PC-3 (cell line): ENCODE results near the gene CALR. TPM values are rescaled to one million over a fixed set of nuclear protein-coding genes. Genes with fewer than 3 reads are reported as not detected.
"Not testable (repeated sequence)": the region's sequence is repeated elsewhere in the genome, so short reads cannot be mapped to it uniquely, and the experiment has no call there.

Experiments used
- ATAC-seq: fragments of 200-7000 bp; cut with Tn5 transposase; 2 replicates; pipeline ENCODE4 v1.9.1; 2020; ENCODE audit warnings: mild to moderate bottlenecking, moderate library complexity
- BruUV-seq: library from RNA; stranded (reverse); fragments of 400-500 nt; replicated peaks from 2 replicates; lab custom pipeline; 2021; lab: Mats Ljungman, UMichigan
- CTCF ChIA-PET: fragments of 300-600 bp; sonication (Branson Sonifier 250); formaldehyde crosslinking; loops from one replicate; lab custom pipeline; 2022; ENCODE audit warnings: antibody characterized with exemption; lab: Charles Lee
- POLR2A ChIA-PET: fragments of 300-600 bp; sonication (Branson Sonifier 250); formaldehyde crosslinking; loops from one replicate; lab custom pipeline; 2022; ENCODE audit warnings: antibody characterized with exemption; ENCODE audit not compliant: unreplicated experiment; lab: Charles Lee
- DNase-seq: peaks from one replicate; pipeline ENCODE4 v3.0.0-alpha.2; 2015
- H2AFZ ChIP-seq: fragments of 300-600 bp; sonication (generic); 2 replicates; pipeline ENCODE4 v1.6.0; 2016; ENCODE audit warnings: antibody characterized with exemption, low read length
- H3F3A ChIP-seq: fragments of 300-600 bp; sonication (generic); one replicate; pipeline ENCODE4 v1.6.0; 2017; ENCODE audit warnings: antibody characterized with exemption, low read length, control low read depth, mild to moderate bottlenecking; ENCODE audit not compliant: unreplicated experiment
- H3K27ac ChIP-seq: fragments of 300-600 bp; sonication (generic); 2 replicates; pipeline ENCODE4 v1.5.1; 2016; ENCODE audit warnings: mild to moderate bottlenecking, low read length
- H3K27me3 ChIP-seq: fragments of 300-600 bp; sonication (generic); 2 replicates; pipeline ENCODE4 v1.6.1; 2016; ENCODE audit warnings: low read length, mixed read lengths
- H3K36me3 ChIP-seq: fragments of 300-600 bp; sonication (generic); 2 replicates; pipeline ENCODE4 v1.6.1; 2016; ENCODE audit warnings: low read depth, mixed run types, low read length, mixed read lengths
- H3K4me1 ChIP-seq: fragments of 300-600 bp; sonication (generic); 2 replicates; pipeline ENCODE4 v1.5.1; 2016; ENCODE audit warnings: low read length; ENCODE audit not compliant: insufficient read depth
- H3K4me2 ChIP-seq: fragments of 300-600 bp; sonication (generic); 2 replicates; pipeline ENCODE4 v1.6.0; 2016; ENCODE audit warnings: low read length
- H3K4me3 ChIP-seq: fragments of 300-600 bp; sonication (generic); 2 replicates; pipeline ENCODE4 v1.5.1; 2016; ENCODE audit warnings: mild to moderate bottlenecking, low read length, mixed read lengths
- H3K79me2 ChIP-seq: fragments of 300-600 bp; sonication (generic); 2 replicates; pipeline ENCODE4 v1.6.1; 2017; ENCODE audit warnings: low read length, mixed read lengths
- H3K9ac ChIP-seq: fragments of 300-600 bp; sonication (generic); 2 replicates; pipeline ENCODE4 v1.6.0; 2016; ENCODE audit warnings: mild to moderate bottlenecking, low read length
- H3K9me2 ChIP-seq: fragments of 300-600 bp; sonication (generic); replicated peaks from 2 replicates; pipeline ENCODE4 v1.6.1; 2016; ENCODE audit warnings: mixed run types, low read length, mixed read lengths
- H3K9me3 ChIP-seq: fragments of 300-600 bp; sonication (generic); 2 replicates; pipeline ENCODE4 v1.6.1; 2016; ENCODE audit warnings: low read length, mixed read lengths
- H4K20me1 ChIP-seq: fragments of 300-600 bp; sonication (generic); 2 replicates; pipeline ENCODE4 v1.6.1; 2016; ENCODE audit warnings: low read length, mixed read lengths
- EZH2 ChIP-seq: fragments of 300-600 bp; sonication (generic); IDR thresholded peaks from one replicate; pipeline ENCODE4 v1.6.1; 2017; ENCODE audit warnings: antibody characterized with exemption, mild to moderate bottlenecking, low read length; ENCODE audit not compliant: unreplicated experiment
- EZH2phosphoT487 ChIP-seq: fragments of 300-600 bp; sonication (generic); IDR thresholded peaks from 2 replicates; pipeline ENCODE4 v1.6.1; 2018; ENCODE audit warnings: mild to moderate bottlenecking, antibody characterized with exemption, low read length, borderline replicate concordance
- intact Hi-C: fragments of 100-400 bp; cut with micrococcal nuclease; formaldehyde crosslinking; loops from 2 replicates; pipeline ENCODE4 v1.9.0; 2023
- total RNA-seq: library from RNA; depleted of rRNA; stranded (reverse); fragments of >200 nt; gene quantifications from 2 replicates; pipeline ENCODE4 v1.2.3, GENCODE V29; 2014
- TF ChIP-seq, protein P1 (sequence below): fragments of 300-600 bp; sonication (generic); conservative IDR thresholded peaks from 2 replicates; pipeline ENCODE4 v1.5.1; 2017; ENCODE audit warnings: antibody characterized with exemption, low read depth, mild to moderate bottlenecking, low read length

Gene CALR
- total RNA-seq, 1 experiment from 2014 or later, result 2,022 TPM

DNA sequence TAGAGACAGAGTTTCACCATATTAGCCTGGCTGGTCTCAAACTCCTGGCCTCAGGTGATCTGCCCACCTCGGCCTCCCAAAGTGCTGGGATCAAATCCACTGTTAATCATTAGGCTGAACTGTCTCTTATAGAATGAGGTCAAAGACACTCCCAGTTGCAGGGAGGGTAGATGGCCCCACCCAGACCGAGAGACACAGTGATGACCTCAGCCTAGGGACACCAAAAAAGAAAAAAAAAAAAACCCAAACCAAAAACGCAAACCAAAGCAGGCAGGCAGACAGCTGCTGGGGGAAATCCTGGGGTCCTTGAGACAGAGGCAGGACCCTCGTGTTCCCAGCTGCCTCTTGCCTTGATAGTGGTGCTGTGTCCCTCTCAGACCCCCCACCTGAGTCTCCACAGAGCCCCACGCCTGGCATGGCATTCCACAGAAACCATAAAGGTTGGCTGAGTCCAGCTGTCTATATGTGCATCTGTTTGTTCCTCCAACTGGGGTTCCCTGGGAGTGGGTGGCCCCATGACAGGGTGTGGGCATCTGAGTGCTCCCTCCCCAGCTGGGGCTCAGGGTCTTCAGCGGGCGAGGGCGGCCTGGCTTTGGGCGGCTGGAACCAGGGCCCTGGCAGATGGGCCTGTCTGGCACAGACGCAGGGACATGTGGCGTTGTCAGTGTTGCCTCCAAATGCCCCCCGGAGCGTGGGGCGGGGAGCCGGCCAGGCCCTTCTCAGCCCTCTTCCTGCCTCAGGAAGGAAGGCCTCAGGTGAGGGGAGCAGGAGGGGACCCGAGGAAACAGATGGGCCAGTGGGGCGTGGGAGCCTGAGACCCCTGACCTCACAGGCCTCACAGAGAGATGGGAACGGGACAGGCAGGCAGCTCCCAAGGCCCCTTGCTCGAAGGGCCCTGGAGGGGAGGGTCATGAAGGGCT, 36.2 kb downstream of the CALR start:
- ATAC-seq, result no peak
- CTCF ChIA-PET, result interaction anchor here (1.1 kb wide), 1 partner anchor 9 kb away, joined by 4 read pairs; no protein-coding TSS in a partner anchor
- POLR2A ChIA-PET, result no interaction called here

GRCh38 chr19:12975221-12975741, 36.9 kb downstream of the CALR start:
- H3K36me3 ChIP-seq, result no peaks in the 10 kb centered on the region
- H3K4me2 ChIP-seq, result no peak overlapping the region
- ChIA-PET POLR2A (interaction anchor here (0.6 kb wide), 1 partner anchor 19 kb away, joined by 3 read pairs; no protein-coding TSS in a partner anchor), CTCF (interaction anchor here (0.6 to 1.1 kb wide), 2 partner anchors 10 to 55 kb away, joined by 3 to 4 read pairs; no protein-coding TSS in a partner anchor)
- H3K27me3 ChIP-seq, result no peaks in the 10 kb centered on the region
- ATAC-seq (no peak), DNase-seq (no peak)
- H3F3A ChIP-seq, result no peaks in the 10 kb centered on the region
- intact Hi-C loops, result no loop called here
- no peak overlapping the region for H3K27ac ChIP-seq
- no peak overlapping the region for H3K9ac ChIP-seq
- no peaks in the 10 kb centered on the region for H3K79me2 ChIP-seq
- no peaks in the 10 kb centered on the region for H3K9me3 ChIP-seq
- H2AFZ ChIP-seq, result no peak overlapping the region
- no peaks in the 10 kb centered on the region for H4K20me1 ChIP-seq
- TF ChIP-seq EZH2, result no peak
- no peak for TF ChIP-seq EZH2phosphoT487
- TF ChIP-seq, protein P1, sequence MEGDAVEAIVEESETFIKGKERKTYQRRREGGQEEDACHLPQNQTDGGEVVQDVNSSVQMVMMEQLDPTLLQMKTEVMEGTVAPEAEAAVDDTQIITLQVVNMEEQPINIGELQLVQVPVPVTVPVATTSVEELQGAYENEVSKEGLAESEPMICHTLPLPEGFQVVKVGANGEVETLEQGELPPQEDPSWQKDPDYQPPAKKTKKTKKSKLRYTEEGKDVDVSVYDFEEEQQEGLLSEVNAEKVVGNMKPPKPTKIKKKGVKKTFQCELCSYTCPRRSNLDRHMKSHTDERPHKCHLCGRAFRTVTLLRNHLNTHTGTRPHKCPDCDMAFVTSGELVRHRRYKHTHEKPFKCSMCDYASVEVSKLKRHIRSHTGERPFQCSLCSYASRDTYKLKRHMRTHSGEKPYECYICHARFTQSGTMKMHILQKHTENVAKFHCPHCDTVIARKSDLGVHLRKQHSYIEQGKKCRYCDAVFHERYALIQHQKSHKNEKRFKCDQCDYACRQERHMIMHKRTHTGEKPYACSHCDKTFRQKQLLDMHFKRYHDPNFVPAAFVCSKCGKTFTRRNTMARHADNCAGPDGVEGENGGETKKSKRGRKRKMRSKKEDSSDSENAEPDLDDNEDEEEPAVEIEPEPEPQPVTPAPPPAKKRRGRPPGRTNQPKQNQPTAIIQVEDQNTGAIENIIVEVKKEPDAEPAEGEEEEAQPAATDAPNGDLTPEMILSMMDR, result no peak
- BruUV-seq, result no TSS peak
- H3K4me3 ChIP-seq, result no peak overlapping the region
- no peaks in the 10 kb centered on the region for H3K4me1 ChIP-seq
- no peaks in the 10 kb centered on the region for H3K9me2 ChIP-seq

More for the DNA sequence above, 36.2 kb downstream of the CALR start:
- DNase-seq, result no peak
- Histone ChIP-seq H3K27me3 (no peaks in the 10 kb centered on the region), H3K36me3 (no peaks in the 10 kb centered on the region), H3K27ac (no peak overlapping the region), H3K4me2 (no peak overlapping the region), H3K9ac (no peak overlapping the region), H3K4me1 (no peaks in the 10 kb centered on the region), H3K9me3 (no peaks in the 10 kb centered on the region), H3K4me3 (no peak overlapping the region), H3K9me2 (no peaks in the 10 kb centered on the region), H3K79me2 (no peaks in the 10 kb centered on the region), H2AFZ (no peak overlapping the region), H4K20me1 (no peaks in the 10 kb centered on the region), H3F3A (no peaks in the 10 kb centered on the region)
- TF ChIP-seq EZH2 (no peak), EZH2phosphoT487 (no peak)
- TF ChIP-seq, protein P1, result no peak
- intact Hi-C loops, result no loop called here
- BruUV-seq, result no TSS peak

DNA sequence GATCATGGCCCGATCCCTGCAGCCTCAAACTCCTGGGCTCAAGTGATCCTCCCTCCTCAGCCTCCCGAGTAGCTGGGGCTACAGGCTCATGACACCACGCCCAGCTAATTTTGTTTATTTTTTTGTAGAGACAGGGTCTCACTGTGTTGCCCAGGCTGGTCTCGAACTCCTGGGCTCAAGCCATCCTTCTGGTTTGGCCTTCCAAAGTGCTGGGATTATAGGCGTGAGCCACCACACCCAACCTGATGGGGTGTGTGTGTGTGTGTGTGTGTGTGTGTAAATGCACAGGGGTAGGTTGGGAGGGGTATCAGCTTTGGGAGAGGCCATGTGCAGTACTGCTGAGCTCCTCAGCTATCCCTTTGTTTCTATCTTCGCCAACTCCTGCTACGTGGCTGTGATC, 37.7 kb downstream of the CALR start:
- POLR2A ChIA-PET, ATAC-seq, H3K36me3 ChIP-seq, BruUV-seq, DNase-seq, H3K27me3 ChIP-seq, H3K4me1 ChIP-seq, H3K4me2 ChIP-seq, H3K27ac ChIP-seq, intact Hi-C loops, H3K79me2 ChIP-seq, H2AFZ ChIP-seq, H3F3A ChIP-seq, H4K20me1 ChIP-seq, H3K9me3 ChIP-seq, H3K4me3 ChIP-seq, H3K9ac ChIP-seq, H3K9me2 ChIP-seq: not testable (repeated sequence)
- CTCF ChIA-PET, result interaction anchor here (0.6 to 3.0 kb wide), 5 partner anchors 11 to 285 kb away, joined by 3 to 53 read pairs (median 5); no protein-coding TSS in a partner anchor
